GM21786 (cell line): ENCODE results near the gene JMJD1C.
"Not testable (repeated sequence)": the region's sequence is repeated elsewhere in the genome, so short reads cannot be mapped to it uniquely, and the experiment has no call there.

Experiments
- ATAC-seq: cut with Tn5 transposase; IDR thresholded peaks from one replicate; pipeline ENCODE4 v1.9.1; 2021; ENCODE audit not compliant: unreplicated experiment

The JMJD1C gene

GRCh38 chr10:63308628-63309027 is 157.1 kb downstream of the JMJD1C start:
- ATAC-seq, result no peak

- ATAC-seq, result no peak
Measured at GRCh38 chr10:63304146-63304545, 161.6 kb downstream of the JMJD1C start.

DNA sequence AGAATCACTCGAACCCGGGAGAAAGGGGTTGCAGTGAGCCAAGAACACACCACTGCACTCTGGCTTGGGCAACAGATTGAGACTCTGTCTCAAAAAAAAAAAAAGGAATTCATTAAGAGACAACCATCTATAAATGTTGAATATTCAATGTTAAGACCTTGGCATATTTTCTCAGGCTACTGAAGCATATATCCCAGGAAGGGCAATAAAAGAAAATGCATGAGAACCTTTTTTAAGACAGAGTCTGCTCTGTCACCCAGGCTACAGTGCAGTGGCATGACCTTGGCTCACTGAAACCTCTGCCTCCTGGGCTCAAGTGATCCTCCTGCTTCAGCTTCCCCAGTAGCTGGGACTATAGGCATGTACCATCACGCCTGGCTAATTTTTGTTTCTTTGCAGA is 165.0 kb downstream of the JMJD1C start:
- ATAC-seq, result no peak

- no peak for ATAC-seq
Measured at GRCh38 chr10:63297941-63298340, 167.8 kb downstream of the JMJD1C start.

DNA sequence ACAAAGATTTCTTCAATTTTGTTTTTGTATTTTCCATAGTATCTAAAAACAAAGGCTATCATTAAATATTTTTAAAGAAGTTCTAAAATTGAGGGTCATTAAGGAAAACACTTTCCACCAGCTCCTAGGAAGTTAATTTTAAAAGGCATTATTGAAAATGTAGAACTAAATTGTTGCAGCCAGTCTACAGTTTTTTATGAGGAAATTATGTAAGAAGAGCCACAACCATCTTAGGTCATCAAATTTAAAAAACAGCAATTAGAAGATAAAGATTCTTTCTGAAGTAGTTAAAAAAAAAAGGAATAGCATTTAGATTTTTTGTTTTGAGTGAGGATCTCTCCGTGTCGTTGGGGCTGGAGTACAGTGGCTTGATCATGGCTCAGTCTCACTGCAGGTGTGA is 171.0 kb downstream of the JMJD1C start:
- no peak for ATAC-seq

GRCh38 chr10:63292847-63293246 is 172.9 kb downstream of the JMJD1C start:
- ATAC-seq, result not testable (repeated sequence)

DNA sequence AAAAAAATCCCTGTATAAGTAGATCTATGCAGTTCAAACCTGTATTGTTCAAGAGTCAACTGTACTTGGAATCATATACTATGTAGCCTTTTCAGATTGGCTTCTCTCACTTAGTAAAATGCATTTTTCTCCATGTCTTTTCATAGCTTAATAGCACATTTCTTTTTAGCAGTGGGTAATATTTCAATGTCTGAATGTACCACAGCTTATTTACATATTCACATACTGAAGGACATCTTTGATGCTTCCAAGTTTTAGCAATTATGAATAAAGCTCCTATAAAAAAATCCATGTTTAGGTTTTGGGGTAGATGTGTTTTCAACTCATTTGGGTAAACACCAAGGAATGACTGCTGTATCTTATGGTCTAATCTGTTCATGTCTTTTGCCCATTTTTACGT is 177.6 kb downstream of the JMJD1C start:
- no peak for ATAC-seq

- peak; percentile 78 for ATAC-seq
Measured at GRCh38 chr10:63286754-63287264, 179.0 kb downstream of the JMJD1C start.

DNA sequence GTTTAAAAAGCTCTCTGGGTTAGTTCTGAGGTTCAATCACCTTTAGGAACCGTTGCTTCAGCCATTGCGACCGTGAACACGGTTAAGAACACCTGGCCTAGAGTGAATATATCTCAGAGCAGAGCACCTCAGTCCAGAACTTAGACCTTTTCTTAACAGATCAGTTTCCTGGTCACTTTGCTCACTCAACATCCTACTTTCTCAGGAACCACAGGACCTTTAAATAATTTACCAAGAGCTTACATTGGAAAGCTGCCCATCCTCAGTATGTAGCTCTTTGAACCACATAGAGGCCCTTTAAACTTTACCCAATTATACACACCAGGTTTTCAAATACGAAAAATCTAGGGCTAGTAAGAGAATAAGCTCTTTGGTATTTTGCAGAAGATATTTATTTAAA is 179.4 kb downstream of the JMJD1C start:
- ATAC-seq, result peak; percentile 60

DNA sequence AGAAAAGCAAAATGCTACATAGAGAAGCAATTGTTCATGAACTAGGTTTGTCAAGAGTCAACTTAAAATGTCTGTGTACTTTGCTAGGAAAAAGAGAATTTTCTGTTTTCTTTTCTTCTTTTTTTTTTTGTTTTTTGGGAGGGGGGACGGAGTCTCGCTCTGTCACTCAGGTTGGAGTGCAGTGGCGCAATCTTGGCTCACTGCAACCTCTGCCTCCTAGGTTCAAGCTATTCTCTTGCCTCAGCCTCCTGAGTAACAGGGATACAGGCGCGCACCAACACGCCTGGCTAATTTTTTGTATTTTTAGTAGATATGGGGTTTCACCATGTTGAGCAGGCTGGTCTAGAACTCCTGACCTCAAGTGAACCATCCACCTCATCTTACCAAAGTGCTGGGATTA is 181.9 kb downstream of the JMJD1C start:
- ATAC-seq, result not testable (repeated sequence)

DNA sequence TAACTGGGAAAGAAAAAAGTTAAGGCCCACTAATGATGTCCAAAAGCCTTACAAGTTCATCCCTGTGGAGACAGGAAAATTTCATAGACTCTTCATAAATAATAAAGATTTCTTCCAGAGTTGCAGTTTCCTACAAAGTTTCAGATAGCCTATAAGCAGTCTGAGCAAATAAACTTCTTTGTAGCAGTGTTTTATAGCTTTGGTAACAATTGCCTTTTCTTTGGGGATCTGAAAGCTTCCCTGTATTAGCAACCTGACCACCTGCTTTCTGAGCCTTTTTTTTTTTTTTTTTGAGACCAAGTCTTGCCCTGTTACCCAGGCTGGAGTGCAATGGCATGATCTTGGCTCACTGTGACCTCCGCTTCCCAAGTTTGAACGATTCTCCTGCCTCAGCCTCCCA is 182.7 kb downstream of the JMJD1C start:
- no peak for ATAC-seq

GRCh38 chr10:63281967-63282366 is 183.8 kb downstream of the JMJD1C start:
- ATAC-seq, result no peak

- ATAC-seq, result no peak
Measured at GRCh38 chr10:63280386-63280785, 185.4 kb downstream of the JMJD1C start.

- no peak for ATAC-seq
Measured at GRCh38 chr10:63275094-63275493, 190.7 kb downstream of the JMJD1C start.

DNA sequence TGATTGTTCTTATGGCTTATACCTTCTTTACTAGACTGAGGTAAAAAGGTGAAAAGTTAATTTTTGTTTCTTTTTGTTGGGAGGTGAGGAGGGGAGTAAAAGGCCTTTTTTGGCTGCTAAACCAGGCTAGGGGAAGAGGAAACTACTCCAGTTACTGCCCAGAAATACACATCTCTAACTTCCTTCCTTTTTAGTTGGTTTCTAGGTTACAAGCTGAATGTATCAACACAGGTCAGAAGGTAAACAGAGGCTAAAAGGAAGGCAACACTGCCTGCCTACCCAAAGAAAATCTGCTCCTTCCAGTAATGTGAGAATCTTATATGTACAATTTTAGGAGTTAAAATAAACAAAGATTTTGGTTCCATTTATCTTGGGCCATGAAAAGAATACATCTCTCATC is 192.2 kb downstream of the JMJD1C start:
- no peak for ATAC-seq

DNA sequence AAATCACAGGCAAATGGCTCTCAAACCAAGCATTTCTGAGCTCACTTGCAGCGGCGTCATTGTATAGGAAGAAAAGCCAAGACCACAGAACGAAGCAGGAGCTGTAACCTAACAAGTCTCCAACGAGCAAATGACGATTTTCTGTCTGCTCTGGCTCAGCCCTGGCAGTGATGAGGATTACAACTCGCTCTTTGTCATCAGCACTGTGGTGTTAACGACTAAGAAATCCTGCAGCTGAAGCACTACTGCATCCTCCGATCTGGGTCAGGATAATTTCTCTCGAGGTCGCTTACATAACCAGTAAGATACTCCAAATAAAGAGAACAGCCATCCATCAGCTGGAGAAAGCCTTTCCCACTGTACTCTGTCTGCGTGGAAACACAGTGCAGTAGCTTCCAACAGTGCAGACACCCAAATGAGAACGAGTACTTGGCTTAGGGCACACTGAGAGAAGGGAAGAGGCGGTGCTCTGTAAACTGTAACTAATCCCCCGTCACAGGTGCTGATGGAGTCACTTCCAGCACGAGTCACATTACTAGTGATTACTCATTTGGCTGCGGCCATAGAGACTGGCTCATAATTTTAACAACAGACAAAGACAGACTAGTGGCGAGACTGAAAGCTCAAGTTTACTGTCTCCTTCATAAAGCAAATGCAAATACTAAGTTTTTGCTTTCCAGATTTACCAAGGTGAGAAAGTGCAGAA is 196.8 kb downstream of the JMJD1C start:
- peak; percentile 95 for ATAC-seq

DNA sequence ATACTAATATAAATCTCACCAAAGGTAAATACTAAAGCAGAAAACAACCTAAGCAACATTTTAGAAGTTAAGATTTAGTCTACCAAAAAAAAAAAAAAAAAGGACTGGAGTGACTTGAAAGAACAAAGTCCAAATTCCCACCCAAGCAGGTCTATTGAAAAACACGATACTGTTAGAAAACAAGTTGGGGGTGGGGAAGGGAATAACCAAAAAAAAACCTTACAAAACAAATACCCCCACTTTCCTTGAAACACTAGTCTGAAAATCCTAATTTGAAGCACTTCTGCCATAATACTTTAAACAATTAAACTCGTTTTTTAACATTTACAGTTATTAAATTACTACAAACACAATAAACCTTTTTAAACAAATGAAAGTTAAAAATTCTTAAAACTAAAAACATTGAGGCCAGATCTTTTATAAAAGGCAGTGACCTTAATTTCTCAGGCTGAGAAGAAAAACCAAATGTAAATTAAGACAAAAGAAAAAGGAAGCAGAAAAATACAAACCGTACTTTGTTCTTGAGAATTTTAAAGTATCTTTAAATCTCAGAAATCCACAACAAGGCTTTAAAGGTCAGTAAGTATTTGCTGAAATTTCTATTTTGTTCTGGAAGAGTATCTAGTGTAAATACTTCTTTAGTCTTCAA is 197.5 kb downstream of the JMJD1C start:
- ATAC-seq, result no peak

DNA sequence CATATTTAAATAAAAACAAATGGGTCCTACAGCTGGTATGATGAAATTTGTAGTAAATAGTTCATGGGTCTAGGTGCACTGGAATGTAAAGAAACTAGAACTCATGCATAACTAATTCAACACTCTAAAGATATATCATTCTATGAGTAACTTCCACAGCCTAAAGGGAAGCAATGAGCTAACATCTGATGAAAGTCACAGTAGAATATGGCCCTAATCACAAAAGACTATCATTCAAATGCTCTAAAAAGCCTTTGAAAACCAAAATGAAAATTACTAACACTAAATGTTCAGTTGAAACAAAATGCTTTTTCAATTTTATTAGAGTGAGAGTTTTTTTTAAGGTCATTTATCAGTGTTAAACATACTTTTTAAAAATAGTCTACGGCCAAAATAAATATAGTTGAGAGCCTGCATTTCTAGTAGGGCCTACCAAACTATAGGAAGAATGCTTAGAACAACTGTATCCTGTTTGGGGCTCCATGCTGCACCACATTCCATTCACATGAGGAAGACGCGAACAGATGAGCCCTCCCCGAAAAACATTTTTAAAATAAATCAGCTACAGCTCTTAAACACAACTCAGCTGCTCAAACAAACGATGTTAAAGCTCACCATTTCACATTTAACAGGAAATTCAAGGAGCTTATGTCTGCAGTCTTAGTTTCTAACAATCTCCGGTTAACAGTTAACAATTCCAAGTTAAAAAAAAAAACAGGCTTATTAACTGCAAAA is 198.2 kb downstream of the JMJD1C start:
- no peak for ATAC-seq

DNA sequence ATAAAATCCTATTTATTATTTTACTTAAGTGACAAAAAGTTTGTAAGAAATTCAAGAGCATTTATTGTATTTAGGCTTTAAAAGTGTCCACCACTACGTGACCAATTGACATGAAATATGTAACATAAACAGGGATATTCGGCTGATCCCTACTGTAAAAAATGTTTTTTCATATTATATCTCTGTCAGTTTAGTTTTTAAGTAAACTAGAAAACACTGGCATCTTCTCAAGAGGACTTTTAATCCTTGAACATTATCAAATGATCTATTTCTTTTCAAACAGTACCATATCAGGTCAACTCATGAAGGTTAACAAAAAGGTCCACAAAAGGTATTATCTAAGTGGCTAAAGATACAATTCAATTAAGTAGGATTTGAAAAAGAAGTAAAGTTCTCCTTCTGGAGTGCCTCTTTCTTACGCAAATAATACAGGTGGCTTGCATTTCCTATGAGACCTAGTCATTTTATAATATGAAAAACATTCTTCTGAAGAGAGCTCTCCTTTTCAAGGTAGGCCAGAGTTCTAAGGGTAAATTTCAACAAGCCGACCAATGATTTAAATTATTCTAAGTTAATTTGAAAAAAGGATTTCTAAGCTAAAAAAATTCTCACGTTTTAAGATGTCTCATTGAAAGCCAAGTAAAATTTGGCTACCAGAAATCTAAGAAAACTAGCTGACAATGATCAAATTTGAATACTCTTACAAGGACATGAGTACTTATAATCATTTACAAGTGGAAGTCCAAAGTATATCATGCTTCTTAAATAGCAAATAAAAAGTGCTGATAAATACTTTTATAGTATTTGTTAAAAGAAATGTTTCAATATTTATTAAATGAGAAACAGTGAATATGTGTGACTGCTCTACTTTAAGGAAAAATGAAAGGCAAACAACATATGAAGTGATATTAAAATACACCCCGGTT is 199.1 kb downstream of the JMJD1C start:
- no peak for ATAC-seq

DNA sequence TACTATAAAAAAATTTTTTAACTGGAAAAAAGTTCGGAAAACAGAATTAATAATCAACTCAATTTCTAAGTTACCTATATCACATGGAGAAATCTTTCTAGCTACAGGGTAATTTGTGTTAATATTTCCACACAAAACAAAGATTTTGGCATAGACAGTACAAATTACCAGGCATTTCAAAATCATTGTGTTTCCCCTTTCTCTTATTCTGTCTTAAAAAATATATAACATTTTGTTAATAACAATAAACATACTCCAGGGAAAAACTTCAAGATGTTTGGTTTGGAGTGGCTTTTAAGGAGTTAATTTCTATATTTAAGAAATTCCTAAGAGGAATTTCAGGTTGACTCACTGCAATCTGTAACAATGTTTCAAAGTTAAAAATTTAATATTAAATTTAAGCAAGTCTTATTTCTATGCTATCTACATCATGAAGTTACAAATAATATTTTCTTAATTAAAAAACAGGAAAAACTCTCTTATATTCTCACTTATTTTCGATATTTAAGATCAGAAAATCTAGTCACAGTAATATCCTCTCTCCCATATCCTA is 200.0 kb downstream of the JMJD1C start:
- no peak for ATAC-seq

- no peak for ATAC-seq
Measured at GRCh38 chr10:63265222-63265617, 200.6 kb downstream of the JMJD1C start.
